ENCODE results near the gene ROGDI.

The ROGDI gene, protein sequence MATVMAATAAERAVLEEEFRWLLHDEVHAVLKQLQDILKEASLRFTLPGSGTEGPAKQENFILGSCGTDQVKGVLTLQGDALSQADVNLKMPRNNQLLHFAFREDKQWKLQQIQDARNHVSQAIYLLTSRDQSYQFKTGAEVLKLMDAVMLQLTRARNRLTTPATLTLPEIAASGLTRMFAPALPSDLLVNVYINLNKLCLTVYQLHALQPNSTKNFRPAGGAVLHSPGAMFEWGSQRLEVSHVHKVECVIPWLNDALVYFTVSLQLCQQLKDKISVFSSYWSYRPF

DNA sequence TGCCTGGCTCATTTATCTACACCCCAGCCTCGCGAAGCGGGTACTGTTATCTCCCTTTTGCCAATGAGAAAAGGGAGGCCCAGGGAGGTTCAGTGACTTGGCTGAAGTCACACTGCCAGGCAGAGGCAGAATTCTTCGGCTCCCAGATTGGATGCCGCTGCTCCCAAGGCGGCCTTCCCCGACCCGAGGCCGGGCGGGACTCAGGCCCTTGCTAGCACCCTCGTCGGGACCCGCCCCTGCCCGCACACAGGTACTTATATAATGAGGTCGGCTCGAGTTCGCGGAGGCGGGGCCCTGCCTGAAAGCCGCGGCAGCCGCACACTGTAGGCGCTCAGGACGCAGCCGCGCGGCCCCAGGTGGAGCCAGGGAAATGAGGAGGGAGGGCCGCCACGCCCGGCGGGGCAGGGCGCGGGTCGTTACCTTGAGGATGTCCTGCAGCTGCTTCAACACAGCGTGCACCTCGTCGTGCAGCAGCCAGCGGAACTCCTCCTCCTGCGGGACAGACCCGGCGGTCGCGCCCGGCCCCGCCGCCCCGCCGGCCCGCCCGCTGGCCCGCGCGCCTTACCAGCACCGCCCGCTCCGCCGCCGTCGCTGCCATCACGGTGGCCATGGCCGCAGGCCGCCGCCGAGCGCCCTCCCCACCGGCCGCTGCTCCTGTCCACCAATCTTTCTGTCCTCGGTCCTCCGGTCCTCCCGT lies at the start of gene ROGDI:
Gene ROGDI (minus strand): TSS at position 672 of the 697 bp plus-strand sequence. CDS start 62 bp downstream, at position 610.
- peak; percentile 47 for DNase-seq

DNA sequence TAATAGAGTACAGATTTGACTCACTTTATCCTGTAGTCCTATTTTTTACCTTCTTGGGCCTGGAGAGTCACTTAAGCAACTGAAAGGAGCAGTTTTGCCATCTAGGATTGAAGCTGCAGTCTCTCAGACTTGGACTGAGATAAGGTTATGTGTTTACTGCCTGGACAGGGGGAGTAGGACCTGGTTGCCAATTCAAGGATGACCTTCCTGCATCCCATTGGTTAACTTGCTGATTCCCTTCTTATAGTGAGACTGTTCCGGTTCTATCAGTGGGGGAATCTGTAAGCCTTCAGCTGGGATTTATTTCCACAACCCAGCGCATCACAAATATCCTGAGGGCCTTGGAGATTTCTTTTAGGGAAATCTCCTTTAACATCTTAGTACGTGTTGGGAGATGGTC lies 47.8 kb upstream of the ROGDI start:
- peak; percentile 5 for DNase-seq

DNA sequence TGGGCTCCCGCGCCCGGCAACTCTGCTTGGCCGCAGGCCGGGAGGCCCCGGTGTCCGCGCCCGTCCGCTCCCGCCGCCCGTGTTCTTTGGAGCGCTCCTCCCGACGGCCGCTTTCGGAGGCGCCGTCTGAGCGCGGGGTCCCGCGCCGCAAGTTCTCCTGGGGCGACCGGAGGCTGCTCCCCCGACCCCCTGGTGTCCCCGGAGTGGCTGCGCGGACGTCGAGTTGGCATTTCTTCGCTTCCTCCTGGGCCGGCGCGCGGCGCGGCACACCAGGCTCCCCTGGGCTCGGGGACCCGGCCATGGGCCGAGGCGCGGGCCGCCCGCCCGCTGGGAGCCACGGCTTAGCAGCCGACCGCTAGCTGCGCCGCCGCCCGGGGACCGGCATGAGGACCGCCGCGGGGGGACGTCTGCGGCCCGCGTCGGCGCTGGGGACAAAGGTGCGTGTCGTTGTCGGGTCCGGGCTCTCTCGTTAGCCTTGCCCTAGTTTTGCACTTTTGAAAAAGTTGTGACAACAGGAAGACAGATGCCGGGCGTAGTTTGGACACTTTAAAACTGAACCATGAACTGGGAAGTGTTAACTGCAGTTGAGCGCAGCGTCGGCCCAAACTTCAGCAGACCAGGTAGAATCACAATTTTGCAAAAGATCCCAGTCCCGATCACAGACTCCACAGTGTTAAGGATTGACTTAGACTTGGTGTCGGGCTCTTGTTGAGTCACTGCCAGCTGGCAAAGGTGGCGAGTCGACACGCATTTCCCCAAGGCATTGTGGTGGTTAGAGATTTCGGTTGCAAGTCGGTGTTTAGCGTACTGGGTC lies 45.5 kb upstream of the ROGDI start:
- peak; percentile 74 for DNase-seq

DNA sequence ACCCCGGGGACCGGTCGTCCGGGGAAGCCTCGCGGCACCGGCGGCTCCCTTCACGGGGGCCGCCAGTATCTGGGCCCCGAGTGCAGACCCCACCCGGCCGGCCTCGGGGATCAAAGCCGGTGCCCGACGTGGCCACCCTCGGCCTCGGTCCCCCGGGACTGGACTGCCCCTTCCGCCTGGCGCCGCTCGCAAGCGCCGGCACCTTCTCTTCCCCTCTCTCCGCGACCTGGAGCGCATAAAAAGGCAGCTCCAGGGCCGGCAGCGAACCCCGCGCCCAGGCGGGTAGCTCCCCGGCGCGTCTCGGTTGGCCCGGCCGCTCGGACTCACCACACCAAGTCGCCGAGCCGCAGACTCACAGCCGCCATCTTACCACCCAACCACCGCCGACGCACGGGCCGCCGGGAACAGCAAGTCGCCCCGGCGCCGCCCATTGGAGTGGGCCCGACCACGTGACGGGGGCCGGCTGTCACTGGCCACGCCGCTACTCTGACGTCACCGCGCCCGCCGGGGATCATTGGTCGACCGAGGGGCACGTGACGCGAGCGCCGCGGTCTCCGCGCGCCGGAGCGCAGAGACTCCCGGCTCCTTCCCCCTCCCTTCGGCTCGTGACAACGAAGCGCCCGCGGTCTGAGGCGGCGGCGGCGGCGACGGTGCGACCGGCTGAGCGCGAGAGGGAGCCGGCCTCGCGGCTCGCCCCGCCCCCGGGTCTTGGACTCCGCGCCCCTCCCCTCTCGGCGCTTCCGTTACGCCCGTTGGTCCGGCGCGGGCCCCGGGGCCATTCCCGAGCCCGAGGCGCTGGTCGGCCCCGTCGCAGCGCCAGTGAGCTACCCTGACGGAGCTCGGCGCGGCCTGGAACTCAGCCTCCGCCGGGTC lies 44.7 kb upstream of the ROGDI start, which contains the start of the genes GLYR1 and UBN1:
Gene GLYR1 (minus strand): TSS at position 388 of the 873 bp plus-strand sequence. CDS start 23 bp downstream, at position 365.
Gene UBN1 (plus strand): TSS at position 581 of the 873 bp plus-strand sequence. CDS start 5,437 bp downstream, outside the sequence.
- DNase-seq: peak; percentile 95

GRCh38 chr16:4846503-4846900 lies 44.1 kb upstream of the ROGDI start:
- peak; percentile 29 for DNase-seq

GRCh38 chr16:4840984-4841383 lies 38.6 kb upstream of the ROGDI start:
- DNase-seq: no peak

- no peak for DNase-seq
These were observed 37.5 kb upstream of the ROGDI start for GRCh38 chr16:4839942-4840341.

- peak; percentile 9 for DNase-seq
These were observed 35.5 kb upstream of the ROGDI start for GRCh38 chr16:4837733-4838501.

GRCh38 chr16:4836727-4837126 lies 34.3 kb upstream of the ROGDI start:
- no peak for DNase-seq

- no peak for DNase-seq
These were observed 31.2 kb upstream of the ROGDI start for GRCh38 chr16:4833584-4833983.

GRCh38 chr16:4832698-4833343 lies 30.4 kb upstream of the ROGDI start:
- no peak for DNase-seq

DNA sequence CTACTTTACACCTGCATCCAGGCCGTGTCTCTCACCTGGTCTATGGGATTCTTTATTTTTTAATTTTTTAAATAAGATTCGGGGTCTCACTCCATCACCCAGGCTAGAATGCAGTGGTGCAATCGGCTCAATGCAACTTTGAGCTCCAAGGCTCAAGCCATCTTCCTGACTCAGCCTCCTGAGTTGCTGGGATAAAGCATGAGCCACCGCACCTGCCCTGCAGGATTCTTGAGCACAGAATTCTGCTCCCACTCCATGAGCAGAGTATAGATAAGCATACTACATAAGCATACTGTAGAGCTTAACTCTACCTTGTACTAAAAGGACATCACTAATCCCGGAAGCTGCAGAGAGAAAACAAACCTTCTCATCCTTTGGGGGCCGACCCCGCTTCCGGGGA lies 29.2 kb upstream of the ROGDI start:
- no peak for DNase-seq

GRCh38 chr16:4830408-4830807 lies 28.0 kb upstream of the ROGDI start:
- DNase-seq: no peak

DNA sequence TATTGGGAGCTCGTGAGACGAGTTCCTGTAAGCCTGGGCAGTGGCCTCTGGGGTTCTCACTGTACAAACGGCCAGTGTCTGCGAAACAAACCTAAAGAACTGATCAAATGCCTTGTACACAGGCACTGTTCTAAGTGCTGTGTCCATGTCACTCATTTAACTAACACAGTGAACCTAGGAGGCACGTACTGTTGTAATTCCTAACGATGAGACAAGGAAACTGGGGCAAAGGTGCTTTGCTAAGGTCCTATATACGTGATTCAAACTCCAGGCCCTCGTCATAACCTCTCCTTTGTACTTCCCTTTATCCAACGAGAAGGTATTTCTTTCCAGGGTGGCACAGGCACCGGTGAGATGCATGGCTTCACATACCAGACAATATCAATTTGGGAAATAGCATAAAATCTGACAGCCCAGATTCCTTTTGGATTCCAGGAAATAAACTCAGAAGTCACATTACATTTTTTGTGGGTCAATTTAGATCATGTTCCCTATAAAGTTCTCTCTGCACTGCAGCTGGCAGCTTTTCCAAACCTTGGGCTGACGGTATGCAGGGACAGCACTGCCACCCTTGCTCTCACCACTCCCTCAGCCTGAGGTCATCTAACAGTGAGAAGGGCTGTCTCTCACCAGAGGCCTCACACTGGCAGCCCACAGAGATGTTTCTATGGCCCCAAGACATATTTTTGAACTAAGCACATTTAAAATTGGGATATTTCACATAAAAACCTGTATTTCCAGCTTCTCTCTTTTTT lies 26.3 kb upstream of the ROGDI start:
- no peak for DNase-seq

- no peak for DNase-seq
These were observed 24.5 kb upstream of the ROGDI start for GRCh38 chr16:4826980-4827379.

DNA sequence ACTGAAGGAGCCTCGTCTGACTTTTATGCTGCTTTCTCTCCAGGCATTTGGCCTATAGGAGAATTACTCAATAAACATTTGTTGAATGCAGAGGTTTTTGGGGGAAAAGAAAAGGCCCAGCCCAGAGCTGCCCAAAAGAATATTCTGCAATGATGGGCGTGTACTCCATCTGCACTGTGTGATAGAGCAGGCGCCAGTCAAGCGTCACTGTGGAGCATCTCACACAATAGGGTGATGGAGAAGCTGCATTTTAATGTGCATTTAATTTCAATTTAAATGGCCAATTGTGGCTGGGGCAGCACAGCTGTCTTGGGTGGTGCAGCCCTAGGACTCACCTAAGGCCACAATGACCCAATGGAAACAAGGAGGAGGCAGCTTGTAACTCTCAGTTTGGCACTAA lies 24.1 kb upstream of the ROGDI start:
- no peak for DNase-seq

DNA sequence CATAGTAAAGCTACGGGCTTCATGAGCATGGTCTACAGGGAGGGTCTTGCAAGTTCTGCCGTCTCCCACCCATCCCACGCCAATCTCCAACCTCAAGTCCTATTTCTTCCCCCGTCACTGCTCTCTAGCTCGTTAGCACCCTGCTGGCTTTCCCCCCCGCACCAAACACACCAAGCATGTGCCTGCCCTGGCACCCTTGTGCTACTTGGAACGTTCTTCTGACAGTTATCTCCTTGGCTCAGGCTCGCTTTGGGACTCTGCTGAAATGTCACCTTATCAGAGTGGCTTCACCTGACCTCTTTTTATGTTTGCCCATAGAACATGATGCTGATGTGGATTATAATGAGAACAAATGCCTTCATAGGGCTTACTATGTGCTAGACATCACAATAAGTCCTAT lies 22.8 kb upstream of the ROGDI start:
- DNase-seq: no peak

- DNase-seq: no peak
These were observed 18.2 kb upstream of the ROGDI start for GRCh38 chr16:4820652-4821051.

- no peak for DNase-seq
These were observed 12.2 kb upstream of the ROGDI start for GRCh38 chr16:4814542-4815173.

GRCh38 chr16:4814046-4814445 lies 11.6 kb upstream of the ROGDI start:
- DNase-seq: no peak
